PC-9 (cell line): ENCODE data around the gene MYOM1. TPM values are rescaled to one million over a fixed set of nuclear protein-coding genes. Genes with fewer than 3 reads are reported as not detected.

Source experiments
- BruUV-seq: library from RNA; stranded (reverse); fragments of 400-500 nt; replicated peaks from 2 replicates; lab custom pipeline; 2021; lab: Mats Ljungman, UMichigan
- CTCF ChIA-PET: fragments of 300-600 bp; sonication (Branson Sonifier 250); formaldehyde crosslinking; loops from one replicate; lab custom pipeline; 2022; ENCODE audit warnings: antibody characterized with exemption; lab: Charles Lee
- POLR2A ChIA-PET: fragments of 300-600 bp; sonication (Branson Sonifier 250); formaldehyde crosslinking; loops from one replicate; lab custom pipeline; 2022; ENCODE audit warnings: antibody characterized with exemption; ENCODE audit not compliant: unreplicated experiment; lab: Charles Lee
- DNase-seq, 2 experiments: peaks; one replicate each; pipeline versions ENCODE4 v3.0.0 to v3.0.0-alpha.2; 2015 to 2022; ENCODE audit warnings: mixed read lengths in 1 of 2
- H2AFZ ChIP-seq: fragments of 200-600 bp; sonication (generic); 2 replicates; pipeline ENCODE4 v1.8.1; 2017; ENCODE audit warnings: antibody characterized with exemption
- H3F3A ChIP-seq: fragments of 200-600 bp; sonication (generic); 2 replicates; pipeline ENCODE4 v1.8.1; 2017; ENCODE audit warnings: antibody characterized with exemption, mild to moderate bottlenecking, low read depth; ENCODE audit not compliant: insufficient read depth
- H3K27ac ChIP-seq: fragments of 200-600 bp; sonication (generic); 2 replicates; pipeline ENCODE4 v1.6.1; 2016; ENCODE audit warnings: mixed run types
- H3K27me3 ChIP-seq: fragments of 200-600 bp; sonication (generic); 2 replicates; pipeline ENCODE4 v1.6.1; 2016; ENCODE audit warnings: low read depth, mixed run types; ENCODE audit not compliant: insufficient read depth
- H3K36me3 ChIP-seq: fragments of 200-600 bp; sonication (generic); 2 replicates; pipeline ENCODE4 v1.6.1; 2016; ENCODE audit warnings: low read depth, mixed run types
- H3K4me1 ChIP-seq: fragments of 200-600 bp; sonication (generic); replicated peaks from 2 replicates; pipeline ENCODE4 v1.6.1; 2016; ENCODE audit warnings: mixed run types; ENCODE audit not compliant: insufficient read depth
- H3K4me2 ChIP-seq: fragments of 200-600 bp; sonication (generic); 2 replicates; pipeline ENCODE4 v1.6.1; 2017; ENCODE audit warnings: mixed run types
- H3K4me3 ChIP-seq: fragments of 200-600 bp; sonication (generic); 2 replicates; pipeline ENCODE4 v1.6.1; 2016; ENCODE audit warnings: mixed run types
- H3K79me2 ChIP-seq: fragments of 200-600 bp; sonication (generic); 2 replicates; pipeline ENCODE4 v1.6.1; 2017; ENCODE audit warnings: low read depth, mixed run types
- H3K9me2 ChIP-seq: fragments of 200-600 bp; sonication (generic); 2 replicates; pipeline ENCODE4 v1.8.1; 2017; ENCODE audit warnings: mild to moderate bottlenecking; ENCODE audit not compliant: insufficient read depth
- H3K9me3 ChIP-seq: fragments of 200-600 bp; sonication (generic); 2 replicates; pipeline ENCODE4 v1.8.1; 2016; ENCODE audit warnings: low read depth; ENCODE audit not compliant: insufficient read depth
- H4K20me1 ChIP-seq: fragments of 200-600 bp; sonication (generic); 2 replicates; pipeline ENCODE4 v1.8.1; 2017; ENCODE audit not compliant: insufficient read depth
- EZH2 ChIP-seq: fragments of 200-600 bp; sonication (generic); IDR thresholded peaks from 2 replicates; pipeline ENCODE4 v1.8.0; 2017; ENCODE audit warnings: antibody characterized with exemption, low read depth
- intact Hi-C: fragments of 100-400 bp; cut with micrococcal nuclease; formaldehyde crosslinking; loops from one replicate; pipeline ENCODE4 v1.10.0; 2022; ENCODE audit not compliant: unreplicated experiment
- total RNA-seq: library from RNA; stranded (reverse); gene quantifications from 2 replicates; pipeline ENCODE4 v1.2.3, GENCODE V29; 2021
- TF ChIP-seq, protein P1 (sequence below): fragments of 200-600 bp; sonication (generic); conservative IDR thresholded peaks from 2 replicates; pipeline ENCODE4 v1.6.1; 2017; ENCODE audit warnings: mixed run types, antibody characterized with exemption, mild to moderate bottlenecking, moderate library complexity

The MYOM1 gene
- total RNA-seq, 1 experiment from 2014 or later: 1.3 TPM

DNA sequence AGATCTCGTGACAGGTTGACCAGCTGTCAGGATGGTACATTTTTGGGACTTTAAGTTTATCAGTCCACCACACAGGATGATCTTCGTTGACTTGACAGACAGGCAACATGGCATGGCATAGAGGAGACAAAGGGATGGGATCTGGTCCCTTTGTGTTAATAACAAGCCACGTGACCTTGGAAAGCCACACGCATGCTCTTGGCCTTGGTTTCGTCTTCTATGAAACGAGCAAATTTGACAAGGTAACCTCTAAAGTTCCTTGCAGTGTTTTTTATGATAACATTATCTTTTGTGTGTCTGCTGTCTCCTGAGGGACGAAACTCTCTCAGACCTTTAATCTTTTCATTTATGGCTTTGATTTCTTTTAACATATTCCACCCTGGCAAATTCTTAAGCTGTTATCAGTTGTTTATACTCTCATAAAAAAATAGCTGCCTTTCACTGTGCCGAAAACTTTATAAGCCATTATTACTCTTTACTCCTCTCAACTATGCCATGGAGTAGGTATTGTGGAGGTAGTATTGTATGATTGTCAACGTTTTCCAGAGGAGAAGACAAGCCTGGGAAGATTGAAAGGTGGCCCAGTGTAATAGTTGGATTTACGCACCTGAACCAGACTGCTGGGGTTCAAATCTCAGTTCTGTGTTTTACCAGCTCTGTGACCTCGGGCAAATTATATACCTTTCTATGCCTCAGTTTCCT lies 81.3 kb downstream of the MYOM1 start:
- no peak overlapping the region for H3K4me3 ChIP-seq
- TF ChIP-seq, protein P1, sequence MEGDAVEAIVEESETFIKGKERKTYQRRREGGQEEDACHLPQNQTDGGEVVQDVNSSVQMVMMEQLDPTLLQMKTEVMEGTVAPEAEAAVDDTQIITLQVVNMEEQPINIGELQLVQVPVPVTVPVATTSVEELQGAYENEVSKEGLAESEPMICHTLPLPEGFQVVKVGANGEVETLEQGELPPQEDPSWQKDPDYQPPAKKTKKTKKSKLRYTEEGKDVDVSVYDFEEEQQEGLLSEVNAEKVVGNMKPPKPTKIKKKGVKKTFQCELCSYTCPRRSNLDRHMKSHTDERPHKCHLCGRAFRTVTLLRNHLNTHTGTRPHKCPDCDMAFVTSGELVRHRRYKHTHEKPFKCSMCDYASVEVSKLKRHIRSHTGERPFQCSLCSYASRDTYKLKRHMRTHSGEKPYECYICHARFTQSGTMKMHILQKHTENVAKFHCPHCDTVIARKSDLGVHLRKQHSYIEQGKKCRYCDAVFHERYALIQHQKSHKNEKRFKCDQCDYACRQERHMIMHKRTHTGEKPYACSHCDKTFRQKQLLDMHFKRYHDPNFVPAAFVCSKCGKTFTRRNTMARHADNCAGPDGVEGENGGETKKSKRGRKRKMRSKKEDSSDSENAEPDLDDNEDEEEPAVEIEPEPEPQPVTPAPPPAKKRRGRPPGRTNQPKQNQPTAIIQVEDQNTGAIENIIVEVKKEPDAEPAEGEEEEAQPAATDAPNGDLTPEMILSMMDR: no peak
- no peak for TF ChIP-seq EZH2
- intact Hi-C loops: no loop called here
- H3F3A ChIP-seq: no peaks in the 10 kb centered on the region
- H2AFZ ChIP-seq: no peak overlapping the region
- no peaks in the 10 kb centered on the region for H3K9me2 ChIP-seq
- CTCF ChIA-PET: no interaction called here
- no peaks in the 10 kb centered on the region for H3K4me1 ChIP-seq
- no peaks in the 10 kb centered on the region for H3K9me3 ChIP-seq
- POLR2A ChIA-PET: no interaction called here
- H3K27ac ChIP-seq: no peak overlapping the region
- no peaks in the 10 kb centered on the region for H3K36me3 ChIP-seq
- no peaks in the 10 kb centered on the region for H3K27me3 ChIP-seq
- BruUV-seq: no TSS peak
- no peak overlapping the region for H3K4me2 ChIP-seq
- H3K79me2 ChIP-seq: no peaks in the 10 kb centered on the region
- DNase-seq: no peak
- no peaks in the 10 kb centered on the region for H4K20me1 ChIP-seq

GRCh38 chr18:3135536-3135935 lies 84.2 kb downstream of the MYOM1 start:
- H4K20me1 ChIP-seq: no peaks in the 10 kb centered on the region
- ChIA-PET CTCF (no interaction called here), POLR2A (no interaction called here)
- no peak overlapping the region for H2AFZ ChIP-seq
- H3K27me3 ChIP-seq: no peaks in the 10 kb centered on the region
- no TSS peak for BruUV-seq
- intact Hi-C loops: no loop called here
- no peak for DNase-seq
- no peaks in the 10 kb centered on the region for H3K4me1 ChIP-seq
- H3F3A ChIP-seq: no peaks in the 10 kb centered on the region
- no peaks in the 10 kb centered on the region for H3K36me3 ChIP-seq
- H3K9me3 ChIP-seq: no peaks in the 10 kb centered on the region
- no peak overlapping the region for H3K27ac ChIP-seq
- no peak overlapping the region for H3K4me3 ChIP-seq
- TF ChIP-seq EZH2: no peak
- TF ChIP-seq, protein P1: no peak
- no peak overlapping the region for H3K4me2 ChIP-seq
- H3K79me2 ChIP-seq: no peaks in the 10 kb centered on the region
- H3K9me2 ChIP-seq: no peaks in the 10 kb centered on the region

DNA sequence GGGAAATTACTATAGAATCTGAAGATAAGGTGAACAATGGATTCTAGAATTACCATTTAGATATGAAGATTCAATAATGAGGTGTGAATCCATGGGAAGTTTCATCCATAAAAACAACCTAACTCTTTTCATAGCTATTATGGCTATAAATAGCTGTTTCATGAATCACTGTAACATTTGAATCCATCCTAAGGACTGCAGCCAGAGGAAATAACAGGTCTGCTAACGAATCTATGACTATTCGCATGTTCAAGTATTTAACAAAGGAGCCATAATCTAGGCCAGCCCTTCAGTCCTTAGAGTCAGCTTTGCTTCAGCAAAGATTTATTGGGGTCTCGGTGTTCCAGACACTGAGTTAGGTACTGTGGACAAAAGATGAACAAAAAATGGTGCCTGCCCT lies 87.1 kb downstream of the MYOM1 start:
- intact Hi-C loops: no loop called here
- no TSS peak for BruUV-seq

More for the DNA sequence above, 87.1 kb downstream of the MYOM1 start:
- Histone ChIP-seq H3K4me3 (no peak overlapping the region), H4K20me1 (no peaks in the 10 kb centered on the region), H3K27me3 (no peaks in the 10 kb centered on the region), H3F3A (no peaks in the 10 kb centered on the region), H3K4me2 (no peak overlapping the region), H3K79me2 (no peaks in the 10 kb centered on the region), H3K9me2 (no peaks in the 10 kb centered on the region), H3K4me1 (no peaks in the 10 kb centered on the region), H3K36me3 (no peaks in the 10 kb centered on the region), H3K9me3 (no peaks in the 10 kb centered on the region), H3K27ac (no peak overlapping the region), H2AFZ (no peak overlapping the region)
- CTCF ChIA-PET: interaction anchor here (0.6 kb wide), 1 partner anchor 24 kb away, joined by 3 read pairs; no protein-coding TSS in a partner anchor
- POLR2A ChIA-PET: no interaction called here
- DNase-seq: no peak
- TF ChIP-seq, protein P1: no peak
- no peak for TF ChIP-seq EZH2
